OCI-LY7 (cell line): ENCODE results near the gene TMEM171. TPM values are rescaled to one million over a fixed set of nuclear protein-coding genes. Genes with fewer than 3 reads are reported as not detected.

Experiments
- BruUV-seq: library from RNA; stranded (reverse); fragments of 400-500 nt; replicated peaks from 2 replicates; lab custom pipeline; 2021; lab: Mats Ljungman, UMichigan
- CTCF ChIA-PET: fragments of 300-600 bp; sonication (Branson Sonifier 250); formaldehyde crosslinking; loops from one replicate; lab custom pipeline; 2022; ENCODE audit warnings: antibody characterized with exemption; ENCODE audit not compliant: unreplicated experiment; lab: Charles Lee
- POLR2A ChIA-PET: fragments of 300-600 bp; sonication (Branson Sonifier 250); formaldehyde crosslinking; loops from one replicate; lab custom pipeline; 2022; ENCODE audit warnings: antibody characterized with exemption; lab: Charles Lee
- DNase-seq: peaks from one replicate; pipeline ENCODE4 v3.0.0-alpha.2; 2015; ENCODE audit warnings: low spot score
- H2AFZ ChIP-seq: fragments of 200-600 bp; sonication (generic), shearing (Covaris generic); 2 replicates; pipeline ENCODE4 v1.6.1; 2014; ENCODE audit warnings: mild to moderate bottlenecking, antibody characterized with exemption, low read length, moderate library complexity
- H3K27ac ChIP-seq: fragments of 200-600 bp; sonication (generic); 2 replicates; pipeline ENCODE4 v1.5.1; 2014; ENCODE audit warnings: mixed run types, low read depth, mild to moderate bottlenecking, moderate library complexity, low read length, inconsistent platforms; ENCODE audit not compliant: poor library complexity, severe bottlenecking
- H3K36me3 ChIP-seq: fragments of 200-600 bp; sonication (generic); 2 replicates; pipeline ENCODE4 v1.6.1; 2014; ENCODE audit warnings: mild to moderate bottlenecking, antibody characterized with exemption, low read length, moderate library complexity, mixed read lengths; ENCODE audit not compliant: insufficient read depth
- H3K4me1 ChIP-seq: fragments of 200-600 bp; sonication (generic); 2 replicates; pipeline ENCODE4 v1.5.1; 2014; ENCODE audit warnings: mild to moderate bottlenecking, low read length; ENCODE audit not compliant: insufficient read depth, poor library complexity, severe bottlenecking
- H3K4me2 ChIP-seq: fragments of 200-600 bp; sonication (generic); 2 replicates; pipeline ENCODE4 v1.6.1; 2014; ENCODE audit warnings: mild to moderate bottlenecking, low read length
- H3K4me3 ChIP-seq: fragments of 200-600 bp; sonication (generic); 2 replicates; pipeline ENCODE4 v1.5.1; 2014; ENCODE audit warnings: mild to moderate bottlenecking, low read depth, low read length; ENCODE audit not compliant: poor library complexity, severe bottlenecking
- H3K79me2 ChIP-seq: fragments of 200-600 bp; sonication (generic); 2 replicates; pipeline ENCODE4 v1.6.1; 2016; ENCODE audit warnings: low read depth, mild to moderate bottlenecking, low read length, moderate library complexity, mixed read lengths; ENCODE audit not compliant: insufficient read depth
- H3K9me2 ChIP-seq: fragments of 200-600 bp; sonication (generic); 2 replicates; pipeline ENCODE4 v1.6.1; 2016; ENCODE audit warnings: mild to moderate bottlenecking, low read length, mixed read lengths; ENCODE audit not compliant: insufficient read depth
- H3K9me3 ChIP-seq: fragments of 200-600 bp; sonication (generic); 2 replicates; pipeline ENCODE4 v1.6.1; 2014; ENCODE audit warnings: mild to moderate bottlenecking, mixed run types, low read length, mixed read lengths
- H4K20me1 ChIP-seq: fragments of 200-600 bp; sonication (generic); 2 replicates; pipeline ENCODE4 v1.6.1; 2014; ENCODE audit warnings: mild to moderate bottlenecking, antibody characterized with exemption, low read length, moderate library complexity, mixed read lengths; ENCODE audit not compliant: insufficient read depth
- EZH2phosphoT487 ChIP-seq: fragments of 200-600 bp; sonication (generic); IDR thresholded peaks from 2 replicates; pipeline ENCODE4 v1.6.1; 2018; ENCODE audit warnings: low read depth, borderline replicate concordance, mild to moderate bottlenecking, mixed run types, antibody characterized with exemption, low read length, moderate library complexity, mixed read lengths
- intact Hi-C: fragments of 100-400 bp; cut with micrococcal nuclease; formaldehyde crosslinking; loops from one replicate; pipeline ENCODE4 v1.10.0; 2022; ENCODE audit not compliant: unreplicated experiment
- total RNA-seq, 2 experiments: library from RNA; depleted of rRNA in 1 of 2; stranded (reverse); fragments of >200 nt in 1 of 2; shearing (Covaris generic) in 1 of 2; gene quantifications; 2 replicates each; pipeline ENCODE4 v1.2.3, GENCODE V29; 2014 to 2022
- TF ChIP-seq, protein P1 (sequence below): fragments of 200-600 bp; sonication (generic); conservative IDR thresholded peaks from 2 replicates; pipeline ENCODE4 v1.5.1; 2014; ENCODE audit warnings: mild to moderate bottlenecking, antibody characterized with exemption, low read length, moderate library complexity, mixed read lengths

Gene TMEM171
- total RNA-seq, 2 experiments from 2014 or later: not detected

DNA sequence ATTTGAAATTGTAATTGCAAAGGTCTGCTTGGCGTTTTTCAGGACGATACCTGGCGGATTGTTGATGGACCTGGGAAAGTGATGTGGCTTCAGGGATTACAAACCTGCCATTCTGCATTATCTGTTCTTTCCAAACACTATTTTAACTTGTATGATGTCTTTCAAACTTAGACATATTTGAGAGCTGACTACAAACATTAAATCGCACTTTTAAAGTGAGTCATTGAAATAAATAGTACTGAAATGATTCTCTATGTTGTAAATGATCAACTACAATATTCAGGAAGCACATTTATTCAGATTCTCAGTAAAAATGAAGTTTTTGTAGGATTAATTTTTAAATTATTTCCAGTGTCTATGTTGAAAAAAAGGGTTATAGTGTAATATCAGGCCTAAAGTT is 32.3 kb upstream of the TMEM171 start:
- intact Hi-C loops: loop anchor here (10.0 kb wide), 2 partner anchors 47 to 357 kb away; partner anchors contain the start of gene FOXD1

DNA sequence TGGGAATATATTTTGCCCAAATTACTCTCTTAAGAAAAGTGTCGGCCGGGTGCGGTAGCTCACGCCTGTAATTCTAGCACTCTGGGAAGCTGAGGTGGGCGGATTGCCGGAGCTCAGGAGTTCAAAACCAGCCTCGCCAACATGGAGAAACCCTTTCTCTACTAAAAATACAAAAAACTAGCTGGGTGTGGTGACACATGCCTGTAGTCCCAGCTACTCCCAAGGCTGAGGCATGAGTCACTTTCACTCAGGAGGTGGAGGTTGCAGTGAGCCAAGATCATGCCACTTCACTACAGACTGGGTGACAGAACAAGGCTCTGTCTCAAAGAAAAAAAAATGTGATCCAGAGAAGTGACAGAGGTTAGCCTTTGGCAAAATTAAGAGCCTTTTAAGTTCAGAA is 26.4 kb upstream of the TMEM171 start:
- Histone ChIP-seq H3K36me3 (no peaks in the 10 kb centered on the region), H3K9me2 (no peaks in the 10 kb centered on the region), H3K4me1 (no peaks in the 10 kb centered on the region), H3K27ac (no peak overlapping the region), H3K9me3 (peaks cover 9% of the 10 kb centered on the region; the same call in 1 of the 2 replicates), H2AFZ (no peak overlapping the region), H3K79me2 (no peaks in the 10 kb centered on the region), H3K4me3 (no peak overlapping the region), H4K20me1 (no peaks in the 10 kb centered on the region), H3K4me2 (no peak overlapping the region)
- intact Hi-C loops: no loop called here
- CTCF ChIA-PET: no interaction called here
- TF ChIP-seq, protein P1, sequence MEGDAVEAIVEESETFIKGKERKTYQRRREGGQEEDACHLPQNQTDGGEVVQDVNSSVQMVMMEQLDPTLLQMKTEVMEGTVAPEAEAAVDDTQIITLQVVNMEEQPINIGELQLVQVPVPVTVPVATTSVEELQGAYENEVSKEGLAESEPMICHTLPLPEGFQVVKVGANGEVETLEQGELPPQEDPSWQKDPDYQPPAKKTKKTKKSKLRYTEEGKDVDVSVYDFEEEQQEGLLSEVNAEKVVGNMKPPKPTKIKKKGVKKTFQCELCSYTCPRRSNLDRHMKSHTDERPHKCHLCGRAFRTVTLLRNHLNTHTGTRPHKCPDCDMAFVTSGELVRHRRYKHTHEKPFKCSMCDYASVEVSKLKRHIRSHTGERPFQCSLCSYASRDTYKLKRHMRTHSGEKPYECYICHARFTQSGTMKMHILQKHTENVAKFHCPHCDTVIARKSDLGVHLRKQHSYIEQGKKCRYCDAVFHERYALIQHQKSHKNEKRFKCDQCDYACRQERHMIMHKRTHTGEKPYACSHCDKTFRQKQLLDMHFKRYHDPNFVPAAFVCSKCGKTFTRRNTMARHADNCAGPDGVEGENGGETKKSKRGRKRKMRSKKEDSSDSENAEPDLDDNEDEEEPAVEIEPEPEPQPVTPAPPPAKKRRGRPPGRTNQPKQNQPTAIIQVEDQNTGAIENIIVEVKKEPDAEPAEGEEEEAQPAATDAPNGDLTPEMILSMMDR: no peak
- TF ChIP-seq EZH2phosphoT487: no peak
- BruUV-seq: no TSS peak
- no peak for DNase-seq
- POLR2A ChIA-PET: interaction anchor here (0.7 kb wide), 3 partner anchors 8 to 131 kb away, joined by 3 to 4 read pairs (median 3); no protein-coding TSS in a partner anchor

More for the DNA sequence above, 32.3 kb upstream of the TMEM171 start:
- H3K4me1 ChIP-seq: no peaks in the 10 kb centered on the region
- TF ChIP-seq, protein P1: no peak
- TF ChIP-seq EZH2phosphoT487: no peak
- no peaks in the 10 kb centered on the region for H3K9me2 ChIP-seq
- H3K27ac ChIP-seq: no peak overlapping the region
- no peak overlapping the region for H2AFZ ChIP-seq
- ChIA-PET POLR2A (interaction anchor here (0.6 to 1.1 kb wide), 2 partner anchors 59 to 188 kb away, joined by 4 to 5 read pairs; no protein-coding TSS in a partner anchor), CTCF (no interaction called here)
- no peak overlapping the region for H3K4me3 ChIP-seq
- no peak overlapping the region for H3K4me2 ChIP-seq
- H3K79me2 ChIP-seq: no peaks in the 10 kb centered on the region
- H4K20me1 ChIP-seq: no peaks in the 10 kb centered on the region
- no peaks in the 10 kb centered on the region for H3K9me3 ChIP-seq
- no TSS peak for BruUV-seq
- DNase-seq: no peak
- H3K36me3 ChIP-seq: no peaks in the 10 kb centered on the region

DNA sequence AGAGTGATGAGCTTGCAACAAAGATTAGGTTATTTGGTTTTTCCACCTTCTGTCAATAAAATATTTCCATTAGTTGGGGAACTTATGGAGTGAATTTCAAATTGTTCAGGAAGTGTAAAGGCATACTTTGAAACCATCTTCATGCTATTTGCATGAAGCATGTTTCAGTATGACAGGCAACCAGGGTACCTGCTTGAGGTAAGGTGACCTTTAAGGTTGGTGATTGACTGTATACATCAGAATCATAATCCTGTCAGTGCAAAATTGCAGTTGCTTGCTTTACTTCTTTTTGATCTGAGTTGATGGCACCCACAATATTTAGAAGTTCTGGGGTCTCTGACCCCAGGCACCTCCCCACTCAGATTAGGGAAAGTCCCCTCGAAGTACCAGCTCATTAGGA is 26.0 kb upstream of the TMEM171 start:
- H3K36me3 ChIP-seq: no peaks in the 10 kb centered on the region
- no peak overlapping the region for H2AFZ ChIP-seq
- no peak for DNase-seq
- POLR2A ChIA-PET: interaction anchor here (0.6 to 0.7 kb wide), 2 partner anchors 9 to 146 kb away, joined by 3 read pairs; no protein-coding TSS in a partner anchor
- intact Hi-C loops: no loop called here
- H3K4me1 ChIP-seq: no peaks in the 10 kb centered on the region
- no TSS peak for BruUV-seq
- no peak overlapping the region for H3K4me3 ChIP-seq
- no peaks in the 10 kb centered on the region for H4K20me1 ChIP-seq
- peaks cover 9% of the 10 kb centered on the region; the same call in 1 of the 2 replicates for H3K9me3 ChIP-seq
- no peak overlapping the region for H3K4me2 ChIP-seq
- H3K27ac ChIP-seq: no peak overlapping the region
- TF ChIP-seq, protein P1: no peak
- no peak for TF ChIP-seq EZH2phosphoT487
- H3K79me2 ChIP-seq: no peaks in the 10 kb centered on the region
- CTCF ChIA-PET: no interaction called here
- H3K9me2 ChIP-seq: no peaks in the 10 kb centered on the region
